ENCODE results near the gene SLC25A2. TPM values are rescaled to one million over a fixed set of nuclear protein-coding genes. Genes with fewer than 3 reads are reported as not detected.
"Not testable (repeated sequence)": the region's sequence is repeated elsewhere in the genome, so short reads cannot be mapped to it uniquely, and the experiment has no call there.

Gene SLC25A2
- polyA plus RNA-seq, 1 donor from 2014 or later, result not detected

DNA sequence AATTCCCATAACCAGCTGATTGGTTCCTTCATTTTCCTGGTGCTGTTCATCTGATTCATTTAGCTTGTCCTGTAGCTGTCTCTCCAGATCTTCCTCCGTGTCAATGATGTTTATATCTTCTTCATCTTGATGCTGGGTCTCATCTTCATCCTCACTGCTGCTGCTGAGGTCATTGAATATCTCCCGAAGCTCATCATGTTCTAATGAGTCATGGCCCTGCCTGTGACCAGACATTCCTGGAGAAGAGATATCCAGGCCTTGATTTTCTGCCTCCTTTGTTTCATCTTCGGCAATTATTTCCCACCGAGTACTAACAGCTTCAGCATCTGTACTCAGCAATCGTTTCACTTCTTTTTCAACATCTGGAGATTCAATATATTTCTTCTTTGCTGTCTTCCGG lies 15.4 kb upstream of the SLC25A2 start:
- Histone ChIP-seq H3K4me2 (ENCODE audit: low read length) (peak overlapping the region; percentile 82), H3K9me2 (ENCODE audit: insufficient read depth, low read length) (no peaks in the 10 kb centered on the region), H2AFZ (ENCODE audit: low read depth, low read length) (no peak overlapping the region), H3K79me2 (replicated peaks; ENCODE audit: insufficient read depth, low read length) (peaks cover 40% of the 10 kb centered on the region), H3F3A (ENCODE audit: insufficient read depth, low read length, poor library complexity, severe bottlenecking) (peaks cover 14% of the 10 kb centered on the region), H3K4me3 (ENCODE audit: low read length) (peak overlapping the region; percentile 77), H4K20me1 (ENCODE audit: insufficient read depth) (no peaks in the 10 kb centered on the region), H3K27ac (ENCODE audit: low read length) (peak overlapping the region; percentile 99), H3K36me3 (ENCODE audit: insufficient read depth, low read length) (peaks cover 40% of the 10 kb centered on the region), H3K27me3 (ENCODE audit: insufficient read depth, low read depth, low read length) (no peaks in the 10 kb centered on the region), H3K9ac (ENCODE audit: low read length) (no peak overlapping the region), H3K9me3 (ENCODE audit: low read length) (peaks cover 42% of the 10 kb centered on the region)
- TF ChIP-seq, protein P1, sequence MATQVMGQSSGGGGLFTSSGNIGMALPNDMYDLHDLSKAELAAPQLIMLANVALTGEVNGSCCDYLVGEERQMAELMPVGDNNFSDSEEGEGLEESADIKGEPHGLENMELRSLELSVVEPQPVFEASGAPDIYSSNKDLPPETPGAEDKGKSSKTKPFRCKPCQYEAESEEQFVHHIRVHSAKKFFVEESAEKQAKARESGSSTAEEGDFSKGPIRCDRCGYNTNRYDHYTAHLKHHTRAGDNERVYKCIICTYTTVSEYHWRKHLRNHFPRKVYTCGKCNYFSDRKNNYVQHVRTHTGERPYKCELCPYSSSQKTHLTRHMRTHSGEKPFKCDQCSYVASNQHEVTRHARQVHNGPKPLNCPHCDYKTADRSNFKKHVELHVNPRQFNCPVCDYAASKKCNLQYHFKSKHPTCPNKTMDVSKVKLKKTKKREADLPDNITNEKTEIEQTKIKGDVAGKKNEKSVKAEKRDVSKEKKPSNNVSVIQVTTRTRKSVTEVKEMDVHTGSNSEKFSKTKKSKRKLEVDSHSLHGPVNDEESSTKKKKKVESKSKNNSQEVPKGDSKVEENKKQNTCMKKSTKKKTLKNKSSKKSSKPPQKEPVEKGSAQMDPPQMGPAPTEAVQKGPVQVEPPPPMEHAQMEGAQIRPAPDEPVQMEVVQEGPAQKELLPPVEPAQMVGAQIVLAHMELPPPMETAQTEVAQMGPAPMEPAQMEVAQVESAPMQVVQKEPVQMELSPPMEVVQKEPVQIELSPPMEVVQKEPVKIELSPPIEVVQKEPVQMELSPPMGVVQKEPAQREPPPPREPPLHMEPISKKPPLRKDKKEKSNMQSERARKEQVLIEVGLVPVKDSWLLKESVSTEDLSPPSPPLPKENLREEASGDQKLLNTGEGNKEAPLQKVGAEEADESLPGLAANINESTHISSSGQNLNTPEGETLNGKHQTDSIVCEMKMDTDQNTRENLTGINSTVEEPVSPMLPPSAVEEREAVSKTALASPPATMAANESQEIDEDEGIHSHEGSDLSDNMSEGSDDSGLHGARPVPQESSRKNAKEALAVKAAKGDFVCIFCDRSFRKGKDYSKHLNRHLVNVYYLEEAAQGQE (IDR thresholded peaks at IDR 0.05; ENCODE audit: borderline replicate concordance), result no peak
- TF ChIP-seq EP300 (conservative IDR thresholded peaks at IDR 0.05; ENCODE audit: poor library complexity, severe bottlenecking), result no peak
- TF ChIP-seq EZH2 (IDR thresholded peaks at IDR 0.05; ENCODE audit: borderline replicate concordance, insufficient read depth, low read length, poor library complexity, severe bottlenecking), result no peak
- no peak for TF ChIP-seq MXI1 (conservative IDR thresholded peaks at IDR 0.05; ENCODE audit: poor library complexity, severe bottlenecking)
- no peak for TF ChIP-seq POLR2AphosphoS5 (IDR thresholded peaks at IDR 0.05)
- TF ChIP-seq RAD21 (conservative IDR thresholded peaks at IDR 0.05), result no peak
- TF ChIP-seq, protein P2, sequence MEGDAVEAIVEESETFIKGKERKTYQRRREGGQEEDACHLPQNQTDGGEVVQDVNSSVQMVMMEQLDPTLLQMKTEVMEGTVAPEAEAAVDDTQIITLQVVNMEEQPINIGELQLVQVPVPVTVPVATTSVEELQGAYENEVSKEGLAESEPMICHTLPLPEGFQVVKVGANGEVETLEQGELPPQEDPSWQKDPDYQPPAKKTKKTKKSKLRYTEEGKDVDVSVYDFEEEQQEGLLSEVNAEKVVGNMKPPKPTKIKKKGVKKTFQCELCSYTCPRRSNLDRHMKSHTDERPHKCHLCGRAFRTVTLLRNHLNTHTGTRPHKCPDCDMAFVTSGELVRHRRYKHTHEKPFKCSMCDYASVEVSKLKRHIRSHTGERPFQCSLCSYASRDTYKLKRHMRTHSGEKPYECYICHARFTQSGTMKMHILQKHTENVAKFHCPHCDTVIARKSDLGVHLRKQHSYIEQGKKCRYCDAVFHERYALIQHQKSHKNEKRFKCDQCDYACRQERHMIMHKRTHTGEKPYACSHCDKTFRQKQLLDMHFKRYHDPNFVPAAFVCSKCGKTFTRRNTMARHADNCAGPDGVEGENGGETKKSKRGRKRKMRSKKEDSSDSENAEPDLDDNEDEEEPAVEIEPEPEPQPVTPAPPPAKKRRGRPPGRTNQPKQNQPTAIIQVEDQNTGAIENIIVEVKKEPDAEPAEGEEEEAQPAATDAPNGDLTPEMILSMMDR (IDR thresholded peaks at IDR 0.05; ENCODE audit: poor library complexity, severe bottlenecking), result no peak
- no peak for TF ChIP-seq TAF1 (IDR thresholded peaks at IDR 0.05; ENCODE audit: low read depth)
- no peak for TF ChIP-seq SMC3 (conservative IDR thresholded peaks at IDR 0.05; ENCODE audit: poor library complexity)

DNA sequence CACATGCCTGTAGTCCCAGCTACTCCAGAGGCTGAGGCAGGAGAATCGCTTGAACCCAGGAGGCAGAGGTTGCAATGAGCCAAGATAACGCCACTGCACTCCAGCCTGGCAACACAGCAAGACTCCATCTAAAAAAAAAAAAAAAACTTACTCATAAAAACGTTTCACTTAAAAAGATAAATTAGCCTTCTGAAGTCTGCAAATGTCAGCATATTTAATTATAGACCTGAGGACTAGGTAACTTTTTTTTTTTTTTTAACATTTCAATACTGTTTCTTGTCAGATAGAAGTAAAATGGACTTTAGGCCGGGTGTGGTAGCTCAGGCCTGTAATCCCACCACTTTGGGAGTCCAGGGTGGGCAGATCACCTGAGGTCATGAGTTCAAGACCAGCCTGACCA lies 13.1 kb upstream of the SLC25A2 start:
- Histone ChIP-seq H3K79me2 (replicated peaks; ENCODE audit: insufficient read depth, low read length) (peaks cover 43% of the 10 kb centered on the region), H3K9me3 (ENCODE audit: low read length) (peaks cover 45% of the 10 kb centered on the region)

DNA sequence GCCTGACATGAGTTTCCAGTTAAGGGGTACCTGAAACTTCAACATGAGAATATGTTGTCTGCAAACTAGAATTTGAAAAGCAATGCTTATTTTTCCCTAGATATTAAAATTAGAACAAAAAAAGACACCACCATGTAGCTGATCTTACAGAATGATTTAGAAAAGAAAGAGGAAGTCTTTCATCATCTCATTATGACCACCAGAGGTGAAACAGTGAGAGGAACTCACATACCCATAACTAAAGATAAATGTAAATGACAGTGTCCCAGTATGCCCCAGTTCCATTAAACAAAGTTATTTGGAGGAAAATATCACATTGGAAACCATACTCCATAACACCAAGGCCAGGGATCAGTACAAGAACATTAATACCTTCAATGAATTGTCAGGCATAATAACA lies 9.9 kb upstream of the SLC25A2 start:
- no peak overlapping the region for H3K27ac ChIP-seq (ENCODE audit: low read length)
- TF ChIP-seq RAD21 (conservative IDR thresholded peaks at IDR 0.05) (no peak), MXI1 (conservative IDR thresholded peaks at IDR 0.05; ENCODE audit: poor library complexity, severe bottlenecking) (no peak), TAF1 (IDR thresholded peaks at IDR 0.05; ENCODE audit: low read depth) (no peak)
- H3K4me3 ChIP-seq (ENCODE audit: low read length), result no peak overlapping the region
- H3K4me2 ChIP-seq (ENCODE audit: low read length), result no peak overlapping the region
- no peaks in the 10 kb centered on the region for H3K27me3 ChIP-seq (ENCODE audit: insufficient read depth, low read depth, low read length)
- peaks cover 40% of the 10 kb centered on the region for H3K36me3 ChIP-seq (ENCODE audit: insufficient read depth, low read length)
- H3K9me2 ChIP-seq (ENCODE audit: insufficient read depth, low read length), result no peaks in the 10 kb centered on the region
- H3F3A ChIP-seq (ENCODE audit: insufficient read depth, low read length, poor library complexity, severe bottlenecking), result no peaks in the 10 kb centered on the region
- no peak overlapping the region for H2AFZ ChIP-seq (ENCODE audit: low read depth, low read length)
- H3K9ac ChIP-seq (ENCODE audit: low read length), result no peak overlapping the region
- peaks cover 40% of the 10 kb centered on the region for H3K9me3 ChIP-seq (ENCODE audit: low read length)
- H3K79me2 ChIP-seq (replicated peaks; ENCODE audit: insufficient read depth, low read length), result peaks cover 42% of the 10 kb centered on the region
- H4K20me1 ChIP-seq (ENCODE audit: insufficient read depth), result no peaks in the 10 kb centered on the region

More for the DNA sequence above, 13.1 kb upstream of the SLC25A2 start:
- Histone ChIP-seq H3F3A (ENCODE audit: insufficient read depth, low read length, poor library complexity, severe bottlenecking) (peaks cover 14% of the 10 kb centered on the region), H3K36me3 (ENCODE audit: insufficient read depth, low read length) (peaks cover 45% of the 10 kb centered on the region)
- not testable (repeated sequence) for H3K4me2 ChIP-seq (ENCODE audit: low read length); H3K4me3 ChIP-seq (ENCODE audit: low read length); H3K9ac ChIP-seq (ENCODE audit: low read length); H3K27me3 ChIP-seq (ENCODE audit: insufficient read depth, low read depth, low read length); H2AFZ ChIP-seq (ENCODE audit: low read depth, low read length); H3K9me2 ChIP-seq (ENCODE audit: insufficient read depth, low read length); H3K27ac ChIP-seq (ENCODE audit: low read length); H4K20me1 ChIP-seq (ENCODE audit: insufficient read depth)

Measured in neural cell (in vitro differentiated cells).